ENCODE data around the gene TFPI.
A peak's percentile ranks its signal among the peaks of the same experiment; 100 is the strongest.
"Not testable (repeated sequence)": the region's sequence is repeated elsewhere in the genome, so short reads cannot be mapped to it uniquely, and the experiment has no call there.

Gene TFPI

GRCh38 chr2:187542123-187542522 lies 12.1 kb downstream of the TFPI start:
- DNase-seq (ENCODE audit: extremely low read depth, low read depth), result no peak
- no peak for TF ChIP-seq CTCF (IDR thresholded peaks at IDR 0.05; ENCODE audit: low read depth, low read length, missing control alignments)
- no peak overlapping the region for H3K4me3 ChIP-seq (replicated peaks; ENCODE audit: low read depth, low read length)

DNA sequence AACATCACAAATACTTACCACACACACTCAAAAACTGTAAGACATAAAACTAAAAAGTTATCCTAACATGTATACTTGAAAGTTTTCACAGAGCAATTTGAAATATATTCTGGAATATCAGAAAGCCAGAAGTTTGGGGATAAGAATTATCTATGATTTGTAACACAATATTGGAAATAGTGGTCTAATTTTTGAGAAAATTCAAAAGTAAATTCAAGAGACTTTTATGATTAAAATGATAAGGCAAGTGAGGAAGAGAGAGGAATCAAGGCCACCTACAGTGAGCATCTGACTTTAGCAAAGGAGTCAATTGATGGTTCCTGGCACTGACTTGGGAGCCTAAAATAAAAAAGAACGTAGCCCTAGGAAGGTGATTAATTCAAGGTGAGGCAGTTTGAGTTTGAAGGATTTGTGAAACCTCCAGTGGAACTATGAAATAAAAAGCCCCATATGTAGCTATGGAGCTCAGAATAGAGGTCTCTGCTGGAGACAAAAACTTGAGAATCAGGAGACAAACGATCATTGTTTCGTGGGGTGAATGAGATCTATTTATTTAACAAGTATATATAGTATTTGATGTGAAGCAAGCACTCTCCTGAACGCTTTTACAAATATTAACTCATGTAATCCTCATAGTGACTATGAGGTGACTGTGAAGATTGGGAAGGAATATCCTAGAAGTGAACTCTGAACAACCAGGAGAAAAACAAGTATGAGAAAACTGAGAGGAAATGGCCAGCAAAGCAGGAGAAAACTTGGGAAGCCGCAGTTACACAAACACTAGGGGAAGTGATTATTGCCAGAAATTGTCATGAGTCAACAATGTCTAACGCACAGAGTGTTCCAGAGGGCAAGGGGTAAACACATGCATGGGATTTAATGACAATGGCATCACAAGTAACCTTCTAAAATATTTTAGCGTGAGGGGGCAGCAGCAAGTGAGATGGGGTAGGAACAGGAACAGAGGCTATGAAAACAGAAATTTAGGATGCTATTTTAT lies 12.8 kb downstream of the TFPI start:
- DNase-seq (ENCODE audit: extremely low read depth, low read depth), result peak; percentile 50
- no peak for TF ChIP-seq CTCF (IDR thresholded peaks at IDR 0.05; ENCODE audit: low read depth, low read length, missing control alignments)
- no peak overlapping the region for H3K4me3 ChIP-seq (replicated peaks; ENCODE audit: low read depth, low read length)

DNA sequence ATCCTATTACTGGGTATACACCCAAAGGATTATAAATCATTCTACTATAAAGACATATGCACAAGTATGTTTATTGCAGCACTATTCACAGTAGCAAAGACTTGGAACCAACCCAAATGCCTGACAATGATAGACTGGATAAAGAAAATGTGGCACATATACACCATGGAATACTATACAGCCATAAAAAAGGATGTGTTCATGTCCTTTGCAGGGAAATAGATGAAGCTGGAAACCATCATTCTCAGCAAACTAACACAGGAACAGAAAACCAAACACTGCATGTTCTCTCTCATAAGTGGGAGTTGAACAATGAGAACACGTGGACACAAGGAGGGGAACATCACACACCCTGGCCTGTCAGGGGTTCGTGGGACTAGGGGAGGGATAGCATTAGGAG lies 16.0 kb downstream of the TFPI start:
- not testable (repeated sequence) for H3K4me3 ChIP-seq (replicated peaks; ENCODE audit: low read depth, low read length); DNase-seq (ENCODE audit: extremely low read depth, low read depth)

- not testable (repeated sequence) for DNase-seq (ENCODE audit: extremely low read depth, low read depth); H3K4me3 ChIP-seq (replicated peaks; ENCODE audit: low read depth, low read length)
Measured at GRCh38 chr2:187535381-187535780, 18.9 kb downstream of the TFPI start.

- no peak for DNase-seq (ENCODE audit: extremely low read depth, low read depth)
- TF ChIP-seq CTCF (IDR thresholded peaks at IDR 0.05; ENCODE audit: low read depth, low read length, missing control alignments), result no peak
Measured at GRCh38 chr2:187532333-187533120, 21.7 kb downstream of the TFPI start.

GRCh38 chr2:187529977-187530721 lies 24.1 kb downstream of the TFPI start:
- no peak overlapping the region for H3K4me3 ChIP-seq (replicated peaks; ENCODE audit: low read depth, low read length)
- TF ChIP-seq CTCF (IDR thresholded peaks at IDR 0.05; ENCODE audit: low read depth, low read length, missing control alignments), result no peak
- no peak for DNase-seq (ENCODE audit: extremely low read depth, low read depth)

More at GRCh38 chr2:187532333-187533120, 21.7 kb downstream of the TFPI start:
- no peak overlapping the region for H3K4me3 ChIP-seq (replicated peaks; ENCODE audit: low read depth, low read length)

DNA sequence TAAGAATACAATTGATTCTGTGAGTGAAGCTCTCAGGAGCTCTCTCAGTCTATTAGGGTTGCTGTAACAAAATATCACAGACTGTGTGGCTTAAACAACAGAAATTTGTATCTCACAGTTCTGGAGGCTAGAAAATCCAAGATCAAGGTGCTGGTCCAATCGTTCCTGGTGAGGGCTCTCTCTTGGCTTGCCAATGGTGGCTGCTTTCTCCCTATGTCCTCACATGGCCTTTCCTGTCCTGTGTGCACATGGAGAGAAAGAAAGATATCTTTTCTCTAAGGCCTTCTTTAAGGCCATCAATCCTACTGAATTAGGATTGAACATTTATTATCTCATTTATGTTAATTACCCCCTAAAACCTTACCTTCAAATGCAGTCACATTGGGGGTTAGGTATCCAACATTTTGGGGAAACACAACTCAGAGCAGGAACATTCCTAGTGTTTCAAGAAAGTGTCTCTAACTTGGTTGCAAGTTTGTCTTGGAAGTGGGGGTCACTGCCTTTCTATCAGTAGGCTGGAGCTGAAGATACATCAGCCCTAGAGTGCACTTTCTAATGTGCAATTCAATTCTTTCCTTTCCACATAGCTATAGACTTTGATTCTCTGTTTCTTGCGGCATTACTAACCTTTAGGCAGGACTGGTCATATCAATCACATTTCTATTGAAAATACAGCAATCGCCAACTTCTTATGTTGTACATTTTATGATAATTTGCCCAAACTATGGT lies 24.8 kb downstream of the TFPI start:
- DNase-seq (ENCODE audit: extremely low read depth, low read depth), result no peak
- no peak for TF ChIP-seq CTCF (IDR thresholded peaks at IDR 0.05; ENCODE audit: low read depth, low read length, missing control alignments)
- no peak overlapping the region for H3K4me3 ChIP-seq (replicated peaks; ENCODE audit: low read depth, low read length)

All from HFF-Myc (cell line).